Mesothelial cell of epicardium (in vitro differentiated cells): ENCODE data around the gene PPP4R2. TPM values are rescaled to one million over a fixed set of nuclear protein-coding genes. Genes with fewer than 3 reads are reported as not detected.

Experiments
- DNase-seq, 2 experiments: peaks; one replicate each; pipeline ENCODE4 v3.0.0; 2021; ENCODE audit warnings: low spot score in 2 of 2; ENCODE audit not compliant: unreplicated experiment in 2 of 2
- H3K27ac Mint-ChIP-seq: 2 replicates; pipeline ENCODE4 v1.8.0; 2021; ENCODE audit warnings: mixed read lengths
- H3K27me3 Mint-ChIP-seq: 2 replicates; pipeline ENCODE4 v1.8.0; 2021; ENCODE audit warnings: low read depth, mixed read lengths
- H3K36me3 Mint-ChIP-seq: 2 replicates; pipeline ENCODE4 v1.8.0; 2021; ENCODE audit warnings: mixed read lengths
- H3K4me1 Mint-ChIP-seq: 2 replicates; pipeline ENCODE4 v1.8.0; 2021; ENCODE audit warnings: mixed read lengths
- H3K4me3 Mint-ChIP-seq: 2 replicates; pipeline ENCODE4 v1.8.0; 2021; ENCODE audit warnings: mild to moderate bottlenecking, moderate library complexity, mixed read lengths
- H3K9me3 Mint-ChIP-seq: 2 replicates; pipeline ENCODE4 v1.8.0; 2021; ENCODE audit warnings: mixed read lengths
- total RNA-seq: library from RNA; stranded (reverse); gene quantifications from 3 replicates; pipeline ENCODE4 v1.2.1, GENCODE V29; 2021
- TF ChIP-seq, protein P1 (sequence below): fragments of 200-600 bp; sonication (generic); IDR thresholded peaks from one replicate; pipeline ENCODE4 v1.5.0; 2021; ENCODE audit warnings: antibody characterized with exemption; ENCODE audit not compliant: unreplicated experiment

PPP4R2 gene
- total RNA-seq, 1 donor from 2014 or later: 111 TPM

DNA sequence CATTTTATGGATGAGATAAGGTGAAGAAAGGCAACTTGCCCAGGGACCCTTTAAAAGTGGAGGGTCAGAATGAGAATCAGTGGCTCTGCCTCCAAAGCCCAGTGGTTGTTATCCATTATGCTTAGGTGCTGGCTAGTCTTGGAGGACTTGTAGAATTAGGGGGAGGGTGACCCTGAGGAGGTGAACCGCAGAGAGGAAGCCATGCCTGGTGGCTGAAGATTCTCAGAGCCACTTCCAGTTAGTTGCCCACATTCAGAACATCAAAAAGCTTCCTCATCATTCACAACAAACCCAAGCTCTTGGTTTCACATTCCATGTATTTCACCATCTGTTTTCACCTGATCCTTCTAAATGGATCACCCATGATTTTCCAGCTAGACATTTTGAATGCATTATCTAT, 76.0 kb downstream of the PPP4R2 start:
- TF ChIP-seq, protein P1, sequence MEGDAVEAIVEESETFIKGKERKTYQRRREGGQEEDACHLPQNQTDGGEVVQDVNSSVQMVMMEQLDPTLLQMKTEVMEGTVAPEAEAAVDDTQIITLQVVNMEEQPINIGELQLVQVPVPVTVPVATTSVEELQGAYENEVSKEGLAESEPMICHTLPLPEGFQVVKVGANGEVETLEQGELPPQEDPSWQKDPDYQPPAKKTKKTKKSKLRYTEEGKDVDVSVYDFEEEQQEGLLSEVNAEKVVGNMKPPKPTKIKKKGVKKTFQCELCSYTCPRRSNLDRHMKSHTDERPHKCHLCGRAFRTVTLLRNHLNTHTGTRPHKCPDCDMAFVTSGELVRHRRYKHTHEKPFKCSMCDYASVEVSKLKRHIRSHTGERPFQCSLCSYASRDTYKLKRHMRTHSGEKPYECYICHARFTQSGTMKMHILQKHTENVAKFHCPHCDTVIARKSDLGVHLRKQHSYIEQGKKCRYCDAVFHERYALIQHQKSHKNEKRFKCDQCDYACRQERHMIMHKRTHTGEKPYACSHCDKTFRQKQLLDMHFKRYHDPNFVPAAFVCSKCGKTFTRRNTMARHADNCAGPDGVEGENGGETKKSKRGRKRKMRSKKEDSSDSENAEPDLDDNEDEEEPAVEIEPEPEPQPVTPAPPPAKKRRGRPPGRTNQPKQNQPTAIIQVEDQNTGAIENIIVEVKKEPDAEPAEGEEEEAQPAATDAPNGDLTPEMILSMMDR: no peak
- H3K36me3 Mint-ChIP-seq: no peaks in the 10 kb centered on the region
- no peaks in the 10 kb centered on the region for H3K9me3 Mint-ChIP-seq
- H3K27me3 Mint-ChIP-seq: no peaks in the 10 kb centered on the region
- peaks cover 8% of the 10 kb centered on the region for H3K4me1 Mint-ChIP-seq
- no peak overlapping the region for H3K4me3 Mint-ChIP-seq
- no peak overlapping the region for H3K27ac Mint-ChIP-seq
- no peak for DNase-seq

DNA sequence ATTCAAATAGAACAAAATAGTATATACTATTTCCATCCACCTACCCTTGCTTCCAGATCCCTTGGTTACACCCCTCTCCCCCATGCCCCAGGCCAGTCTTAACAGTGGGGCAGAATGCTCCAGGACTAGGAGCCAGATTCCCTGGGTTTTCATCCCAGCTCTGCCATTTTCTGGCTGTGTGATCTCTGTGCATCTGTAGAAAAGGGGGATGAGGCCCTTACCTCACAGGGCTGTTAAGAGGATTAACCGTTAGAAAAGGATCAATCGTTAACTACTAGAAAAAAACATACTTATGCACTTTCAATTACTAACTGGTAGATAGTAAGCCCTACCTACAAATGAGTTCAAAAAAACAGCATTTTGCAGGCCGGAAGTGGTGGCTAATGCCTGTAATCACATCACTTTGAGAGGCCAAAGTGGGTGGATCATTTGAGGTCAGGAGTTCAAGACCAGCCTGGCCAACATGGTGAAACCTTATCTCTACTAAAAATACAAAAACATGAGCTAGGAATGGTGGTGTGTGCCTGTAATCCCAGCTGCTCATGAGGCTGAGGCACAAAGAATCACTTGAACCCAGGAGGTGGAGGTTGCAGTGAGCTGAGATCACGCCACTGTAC, 76.6 kb downstream of the PPP4R2 start:
- Mint-ChIP-seq H3K9me3 (no peaks in the 10 kb centered on the region), H3K4me3 (no peak overlapping the region), H3K4me1 (peaks cover 8% of the 10 kb centered on the region), H3K27ac (peak overlapping the region; percentile 53), H3K36me3 (no peaks in the 10 kb centered on the region), H3K27me3 (no peaks in the 10 kb centered on the region)
- TF ChIP-seq, protein P1: no peak
- DNase-seq: no peak

DNA sequence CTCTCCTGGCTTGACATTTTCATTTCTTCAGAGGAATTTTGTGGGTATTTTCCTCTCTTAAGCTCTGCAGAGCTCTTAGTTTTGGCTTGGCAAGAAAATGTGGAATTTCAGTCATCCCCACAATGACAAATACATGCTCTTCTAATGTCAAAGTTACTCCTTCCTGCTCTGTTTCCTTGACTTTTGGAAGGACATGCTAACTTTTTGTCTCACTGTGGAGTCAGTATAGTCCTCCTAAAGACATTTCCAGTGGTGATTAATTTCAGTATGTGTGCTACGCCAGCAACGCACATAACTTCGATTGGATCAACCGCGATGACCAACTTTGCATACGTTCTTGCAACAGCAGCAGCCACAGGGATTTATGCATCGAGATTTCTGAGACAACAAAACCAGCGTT, 78.2 kb downstream of the PPP4R2 start:
- Mint-ChIP-seq H3K9me3 (no peaks in the 10 kb centered on the region), H3K27ac (no peak overlapping the region), H3K4me1 (peaks cover 8% of the 10 kb centered on the region), H3K36me3 (no peaks in the 10 kb centered on the region), H3K27me3 (no peaks in the 10 kb centered on the region), H3K4me3 (no peak overlapping the region)
- TF ChIP-seq, protein P1: no peak
- no peak for DNase-seq

DNA sequence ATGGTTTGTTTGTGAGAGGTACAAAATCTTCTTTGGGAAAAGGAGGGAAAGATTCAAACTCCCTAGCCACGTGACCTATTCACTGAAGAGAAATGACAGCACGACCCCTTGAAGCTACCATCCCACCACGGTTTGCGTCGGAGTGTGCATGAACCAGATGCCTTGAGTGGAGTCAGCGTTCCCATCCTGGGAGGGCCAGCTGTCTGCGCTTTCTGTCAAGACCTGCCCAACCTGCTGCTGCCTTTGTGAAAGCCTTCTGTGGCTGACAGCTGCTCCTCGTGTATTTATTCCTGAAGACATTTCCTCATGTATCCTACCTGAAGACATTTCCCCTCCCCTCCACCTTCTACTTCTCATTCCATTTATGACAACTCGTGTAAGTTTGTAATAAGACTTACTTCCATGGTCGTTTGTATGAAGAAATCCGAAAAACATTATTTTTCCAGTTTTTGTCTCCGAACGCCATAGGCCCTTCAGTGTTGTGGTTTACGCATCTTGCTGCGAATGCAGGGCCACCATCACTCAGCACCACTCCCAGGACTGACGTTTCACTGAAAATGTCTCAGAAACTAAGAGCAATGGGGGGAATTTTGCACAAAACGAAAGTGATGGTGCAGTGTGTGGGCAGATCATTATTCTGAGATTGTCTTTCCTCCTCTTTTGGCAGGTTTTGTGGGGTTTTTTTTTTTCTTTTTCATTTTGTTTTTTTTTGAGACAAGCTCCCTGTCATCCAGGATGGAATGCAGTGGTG, 83.8 kb downstream of the PPP4R2 start:
- Mint-ChIP-seq H3K27ac (no peak overlapping the region), H3K27me3 (no peaks in the 10 kb centered on the region), H3K36me3 (no peaks in the 10 kb centered on the region), H3K4me3 (no peak overlapping the region), H3K4me1 (no peaks in the 10 kb centered on the region), H3K9me3 (no peaks in the 10 kb centered on the region)
- TF ChIP-seq, protein P1: no peak
- no peak for DNase-seq

DNA sequence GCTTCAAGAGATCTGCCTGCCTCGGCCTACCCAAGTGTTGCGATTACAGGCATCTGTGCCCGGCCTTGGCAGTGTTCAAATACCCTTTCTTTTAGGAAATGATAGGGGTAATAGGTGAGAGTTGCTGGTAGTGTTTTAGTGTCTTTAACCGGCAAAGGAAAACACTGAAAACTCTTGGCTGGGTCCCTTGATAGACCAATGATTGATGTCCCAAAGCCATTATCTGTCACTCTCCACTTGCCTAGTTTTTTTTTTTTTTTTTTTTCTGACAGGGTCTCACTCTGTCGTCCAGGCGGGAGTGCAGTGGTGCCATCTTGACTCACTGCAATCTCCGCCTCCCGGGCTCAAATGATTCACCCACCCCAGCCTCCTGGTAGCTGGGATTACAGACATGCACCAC, 84.5 kb downstream of the PPP4R2 start:
- DNase-seq: no peak
- Mint-ChIP-seq H3K9me3 (no peaks in the 10 kb centered on the region), H3K4me1 (no peaks in the 10 kb centered on the region), H3K36me3 (no peaks in the 10 kb centered on the region), H3K27ac (no peak overlapping the region), H3K27me3 (no peaks in the 10 kb centered on the region), H3K4me3 (no peak overlapping the region)
- TF ChIP-seq, protein P1: no peak
